Measurements from ENCODE around the gene GZF1. TPM values are rescaled to one million over a fixed set of nuclear protein-coding genes. Genes with fewer than 3 reads are reported as not detected.

GZF1 gene
- polyA plus RNA-seq, 1 experiment: 22.7 TPM

- no peaks in the 10 kb centered on the region for H3K27me3 ChIP-seq (ENCODE audit: control insufficient read depth, insufficient read depth, low read length)
- no peak for DNase-seq (ENCODE audit: low read depth)
- ChIA-PET CTCF (interaction anchor here (0.6 to 1.0 kb wide), 2 partner anchors 19 to 195 kb away, joined by 3 to 4 read pairs; no protein-coding TSS in a partner anchor), POLR2A (no interaction called here)
- no peak for TF ChIP-seq CTCF (IDR thresholded peaks at IDR 0.05; ENCODE audit: insufficient read depth, low read depth, low read length)
- H3K36me3 ChIP-seq (ENCODE audit: control insufficient read depth, insufficient read depth, low read length): no peaks in the 10 kb centered on the region
- H3K4me3 ChIP-seq (ENCODE audit: low read depth, low read length): no peak overlapping the region
Measured at GRCh38 chr20:23415959-23416583, 54.1 kb downstream of the GZF1 start.

- Histone ChIP-seq H3K4me3 (ENCODE audit: low read depth, low read length) (no peak overlapping the region), H3K36me3 (ENCODE audit: control insufficient read depth, insufficient read depth, low read length) (no peaks in the 10 kb centered on the region), H3K27me3 (ENCODE audit: control insufficient read depth, insufficient read depth, low read length) (no peaks in the 10 kb centered on the region)
- DNase-seq (ENCODE audit: low read depth): no peak
- ChIA-PET CTCF (interaction anchor here (1.6 to 2.9 kb wide), 2 partner anchors 18 to 24 kb away, joined by 3 to 10 read pairs; no protein-coding TSS in a partner anchor), POLR2A (interaction anchor here (0.6 kb wide), 1 partner anchor 97 kb away, joined by 4 read pairs; no protein-coding TSS in a partner anchor)
- no peak for TF ChIP-seq CTCF (IDR thresholded peaks at IDR 0.05; ENCODE audit: insufficient read depth, low read depth, low read length)
Measured at GRCh38 chr20:23417861-23418260, 55.9 kb downstream of the GZF1 start.

- no peak for DNase-seq (ENCODE audit: low read depth)
- H3K27me3 ChIP-seq (ENCODE audit: control insufficient read depth, insufficient read depth, low read length): no peaks in the 10 kb centered on the region
- no peaks in the 10 kb centered on the region for H3K36me3 ChIP-seq (ENCODE audit: control insufficient read depth, insufficient read depth, low read length)
- ChIA-PET POLR2A (no interaction called here), CTCF (interaction anchor here (0.9 to 2.9 kb wide), 6 partner anchors 16 to 69 kb away, joined by 3 to 10 read pairs (median 4); partner anchors contain the start of gene NXT1)
- H3K4me3 ChIP-seq (ENCODE audit: low read depth, low read length): peak overlapping the region; percentile 74
- TF ChIP-seq CTCF (IDR thresholded peaks at IDR 0.05; ENCODE audit: insufficient read depth, low read depth, low read length): no peak
Measured at GRCh38 chr20:23419657-23419994, 57.6 kb downstream of the GZF1 start.

GRCh38 chr20:23419995-23420901 lies 58.3 kb downstream of the GZF1 start:
- no peak for TF ChIP-seq CTCF (IDR thresholded peaks at IDR 0.05; ENCODE audit: insufficient read depth, low read depth, low read length)
- Histone ChIP-seq H3K4me3 (ENCODE audit: low read depth, low read length) (peak overlapping the region; percentile 74), H3K27me3 (ENCODE audit: control insufficient read depth, insufficient read depth, low read length) (peaks cover 4% of the 10 kb centered on the region), H3K36me3 (ENCODE audit: control insufficient read depth, insufficient read depth, low read length) (no peaks in the 10 kb centered on the region)
- CTCF ChIA-PET: interaction anchor here (0.6 to 2.9 kb wide), 5 partner anchors 15 to 70 kb away, joined by 3 to 10 read pairs (median 3); partner anchors contain the start of gene NXT1
- peak; percentile 35 for DNase-seq (ENCODE audit: low read depth)
- POLR2A ChIA-PET: no interaction called here

Measured in BJ (cell line).